GM19467 (cell line): ENCODE measurements around the gene PRDX5.

Experiments
- ATAC-seq: cut with Tn5 transposase; IDR thresholded peaks from one replicate; pipeline ENCODE4 v1.9.1; 2021; ENCODE audit warnings: mild to moderate bottlenecking, moderate library complexity; ENCODE audit not compliant: unreplicated experiment

PRDX5 gene

DNA sequence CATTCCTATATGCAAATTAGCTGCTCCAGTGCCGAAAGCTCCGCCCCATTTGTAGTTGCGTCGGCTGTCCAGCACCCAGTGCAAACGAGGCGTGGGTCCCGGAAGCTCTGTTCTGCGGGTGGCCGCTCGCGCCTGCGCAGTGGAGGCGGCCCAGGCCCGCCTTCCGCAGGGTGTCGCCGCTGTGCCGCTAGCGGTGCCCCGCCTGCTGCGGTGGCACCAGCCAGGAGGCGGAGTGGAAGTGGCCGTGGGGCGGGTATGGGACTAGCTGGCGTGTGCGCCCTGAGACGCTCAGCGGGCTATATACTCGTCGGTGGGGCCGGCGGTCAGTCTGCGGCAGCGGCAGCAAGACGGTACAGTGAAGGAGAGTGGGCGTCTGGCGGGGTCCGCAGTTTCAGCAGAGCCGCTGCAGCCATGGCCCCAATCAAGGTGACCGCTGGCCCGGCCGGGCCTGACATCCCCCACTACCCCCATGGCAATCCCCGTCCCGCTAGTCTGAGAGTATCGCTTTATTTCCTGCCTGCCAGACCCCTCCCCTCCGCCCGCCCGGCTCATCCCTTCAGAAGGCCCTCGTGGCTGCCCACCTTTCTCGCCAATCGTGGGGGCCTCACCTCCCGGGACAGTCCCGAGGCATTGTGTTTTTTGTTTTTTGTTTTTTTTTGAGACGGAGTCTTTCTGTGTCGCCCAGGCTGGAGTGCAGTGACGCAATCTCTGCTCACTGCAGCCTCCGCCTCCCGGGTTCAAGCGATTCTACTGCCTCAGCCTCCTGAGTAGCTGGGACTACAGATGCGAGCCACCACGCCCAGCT, at the start of gene PRDX5:
Gene PRDX5, plus strand, starts transcription at position 161 of the 805 bp plus-strand sequence. Its CDS starts 95 bp downstream, at position 256.
- peak; percentile 60 for ATAC-seq

DNA sequence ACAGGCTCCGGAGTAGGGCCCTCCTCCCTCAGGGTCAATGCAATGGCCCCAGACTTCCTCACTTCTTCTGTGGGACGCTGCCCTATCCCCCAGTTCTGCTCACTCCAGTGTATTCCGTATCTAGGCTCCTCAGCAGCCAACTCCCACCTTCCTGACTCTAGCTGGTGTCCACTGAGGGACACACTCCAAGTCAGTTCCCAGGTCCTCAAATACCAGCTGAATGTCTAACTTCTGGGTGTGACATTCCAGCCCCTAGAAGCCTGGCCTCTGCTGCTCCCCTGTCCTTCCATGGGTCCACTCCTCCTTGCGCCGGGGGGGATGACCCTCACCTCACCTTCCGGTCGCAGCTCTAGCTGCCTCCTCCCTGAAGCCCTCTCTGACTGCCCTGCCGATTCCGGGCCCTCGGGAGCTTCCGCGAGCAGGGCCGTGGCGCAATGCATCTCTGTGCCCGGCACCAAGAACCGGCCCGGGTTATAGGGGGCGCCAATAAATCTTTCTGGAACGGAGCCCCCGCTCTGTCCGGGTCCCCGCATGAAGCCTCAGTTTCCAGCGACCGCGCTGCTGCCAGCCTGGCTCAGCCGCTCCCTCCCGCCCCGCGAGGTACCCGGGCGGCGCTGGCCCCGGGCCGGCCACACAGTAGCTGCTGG, 48.9 kb upstream of the PRDX5 start:
- ATAC-seq = peak; percentile 21

DNA sequence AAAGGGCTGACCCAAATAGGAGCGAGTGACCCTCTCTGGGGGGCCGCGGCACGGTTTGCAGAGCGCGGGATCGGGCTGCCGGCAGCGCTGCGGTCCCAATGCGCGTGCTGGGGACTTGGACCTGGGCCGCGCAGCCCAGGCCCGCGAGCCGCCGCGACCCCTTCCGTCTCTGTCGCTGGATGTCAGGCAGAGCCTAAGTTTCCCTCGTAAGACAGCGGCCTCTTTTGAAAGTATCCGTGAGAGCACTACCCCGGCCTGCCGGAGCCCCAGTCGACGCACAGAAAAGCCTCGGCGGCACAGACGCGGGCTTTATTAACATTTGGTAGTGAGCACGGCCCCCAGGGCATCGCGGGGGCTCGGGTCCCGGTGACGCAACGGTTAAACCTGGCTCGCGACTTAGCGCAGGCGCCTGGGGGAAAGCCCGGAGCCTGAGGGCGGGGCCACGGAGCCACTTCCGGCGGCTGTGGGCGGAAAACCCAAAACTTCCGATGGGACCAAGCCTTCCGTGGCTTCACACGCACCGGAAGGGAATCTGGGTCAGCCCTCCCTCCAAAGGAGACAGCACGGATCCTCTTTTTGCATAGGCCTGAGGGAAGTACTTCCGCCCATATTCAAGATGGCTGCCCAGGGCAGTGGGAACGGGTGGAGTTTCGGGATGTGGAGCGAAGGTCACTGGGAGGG, 48.2 kb upstream of the PRDX5 start:
- peak; percentile 60 for ATAC-seq

DNA sequence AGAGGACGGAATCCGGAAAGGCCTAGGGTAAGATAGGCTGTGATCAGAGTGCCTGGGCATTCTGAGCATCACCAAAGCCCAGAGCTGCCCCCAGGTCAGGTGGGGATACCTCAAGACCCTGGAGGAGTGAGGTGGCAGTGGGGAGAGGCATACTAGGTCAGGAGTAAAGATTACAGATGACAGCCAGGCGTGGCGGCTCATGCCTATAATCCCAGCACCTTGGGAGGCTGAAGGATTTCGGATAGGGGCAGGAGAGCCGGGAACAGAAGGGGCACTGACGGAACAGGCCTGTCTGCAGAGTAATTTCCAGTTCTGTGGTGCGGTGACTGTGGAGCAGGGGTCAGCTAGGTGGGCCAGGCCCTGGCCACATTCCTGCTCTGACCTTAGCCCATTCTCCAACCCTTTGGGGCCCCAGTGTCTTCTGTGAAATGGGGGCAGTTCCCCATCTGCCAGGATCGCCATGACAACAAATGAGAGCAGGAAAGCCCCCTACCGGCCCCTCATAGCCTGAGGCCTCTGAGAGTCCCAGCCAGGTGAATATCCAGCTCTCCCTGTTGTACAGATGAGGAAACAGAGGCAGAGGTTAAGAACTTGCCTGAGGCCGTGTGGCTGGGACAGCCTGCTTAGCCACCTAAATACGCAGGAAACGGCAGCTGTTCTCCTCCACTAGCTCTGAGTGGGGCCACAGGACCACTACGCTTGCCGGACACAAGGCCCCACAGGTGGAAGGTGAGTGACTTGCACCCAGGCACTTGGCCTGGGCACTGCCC, 42.7 kb upstream of the PRDX5 start:
- no peak for ATAC-seq

DNA sequence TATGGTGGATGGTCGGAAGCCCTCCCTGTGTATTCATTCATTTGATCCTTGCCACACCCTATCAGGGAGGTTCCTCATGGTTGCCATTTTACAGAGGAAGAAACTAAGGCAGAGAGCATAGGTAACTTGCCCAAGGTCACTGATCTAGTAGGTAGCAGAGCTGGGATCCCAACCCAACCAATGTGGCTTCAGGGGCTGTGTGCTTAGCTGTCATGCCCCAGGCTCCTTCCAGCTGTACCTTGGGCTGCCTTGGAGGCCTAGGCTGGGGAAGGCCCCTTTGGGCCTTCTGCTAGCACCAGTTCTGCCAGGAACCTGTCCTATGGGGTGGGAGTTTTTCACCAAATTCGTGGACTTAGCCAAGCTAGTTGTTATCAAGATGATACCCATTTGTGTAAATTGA, 42.1 kb upstream of the PRDX5 start:
- ATAC-seq = no peak

DNA sequence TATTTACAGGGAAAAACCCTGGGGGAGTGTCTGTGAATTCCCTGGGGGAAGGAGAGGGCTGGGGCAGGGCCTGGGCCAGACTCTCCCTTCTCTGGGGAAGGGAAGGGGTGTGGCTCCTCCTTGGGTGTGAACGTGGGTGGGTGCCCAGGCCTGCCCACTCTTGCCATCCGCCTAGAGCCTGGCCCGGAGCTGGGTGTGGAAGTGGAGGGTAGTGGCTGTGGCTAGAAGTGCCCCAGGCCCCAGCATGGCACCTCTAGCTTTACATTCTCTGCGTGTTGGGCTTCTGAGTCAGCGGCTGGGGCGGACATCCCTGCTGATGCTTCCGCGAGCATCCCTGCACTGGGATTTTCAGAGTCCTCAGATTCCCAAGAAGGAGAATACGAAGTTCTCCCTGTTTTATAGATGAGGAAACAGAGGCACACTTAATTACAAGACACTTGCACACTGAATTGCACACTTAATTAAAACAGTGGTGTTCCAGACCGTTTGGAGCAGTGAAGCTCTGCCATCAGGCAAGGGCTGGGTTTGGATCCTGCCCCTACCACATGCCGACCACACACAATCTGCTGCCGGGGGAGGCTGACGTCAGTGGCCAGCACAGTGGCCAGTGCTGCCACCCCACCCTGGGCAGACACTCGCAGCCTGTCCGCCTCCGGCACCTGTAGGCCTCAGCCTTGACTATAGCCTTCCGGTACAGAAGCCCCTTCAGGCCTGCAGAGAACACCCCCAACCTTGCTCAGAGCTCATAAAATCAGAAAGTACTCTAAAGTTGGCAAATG, 41.1 kb upstream of the PRDX5 start:
- ATAC-seq = no peak

DNA sequence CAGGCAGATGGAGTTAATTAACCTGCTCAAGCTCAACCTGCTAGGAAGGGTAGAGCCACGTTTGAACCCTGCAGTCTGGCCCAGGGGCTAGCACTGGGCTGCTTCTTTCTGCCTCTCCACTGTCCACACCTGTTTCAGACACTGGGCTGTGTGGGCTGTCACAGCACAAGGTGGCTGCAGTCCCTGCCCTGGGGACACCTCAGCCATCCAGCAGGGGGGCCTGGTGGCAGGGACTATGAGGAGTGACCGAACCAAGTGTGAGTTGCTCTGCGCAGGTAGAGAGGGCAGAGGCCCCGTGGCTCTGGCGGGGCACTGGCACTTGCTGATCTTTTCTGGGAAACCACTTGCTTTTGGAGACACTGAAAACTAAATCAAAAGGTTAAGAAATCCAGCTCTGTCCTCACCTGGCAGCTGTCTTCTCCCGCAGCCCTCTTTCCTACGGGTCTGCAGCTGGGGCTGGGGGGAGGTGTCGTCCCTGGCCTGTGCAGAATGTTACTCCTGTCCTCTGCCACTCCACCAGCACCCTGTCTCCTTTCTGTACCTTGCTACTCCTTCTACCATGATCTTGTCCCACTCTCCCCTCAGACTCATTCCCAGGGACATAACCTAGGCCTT, 39.2 kb upstream of the PRDX5 start:
- ATAC-seq = no peak

DNA sequence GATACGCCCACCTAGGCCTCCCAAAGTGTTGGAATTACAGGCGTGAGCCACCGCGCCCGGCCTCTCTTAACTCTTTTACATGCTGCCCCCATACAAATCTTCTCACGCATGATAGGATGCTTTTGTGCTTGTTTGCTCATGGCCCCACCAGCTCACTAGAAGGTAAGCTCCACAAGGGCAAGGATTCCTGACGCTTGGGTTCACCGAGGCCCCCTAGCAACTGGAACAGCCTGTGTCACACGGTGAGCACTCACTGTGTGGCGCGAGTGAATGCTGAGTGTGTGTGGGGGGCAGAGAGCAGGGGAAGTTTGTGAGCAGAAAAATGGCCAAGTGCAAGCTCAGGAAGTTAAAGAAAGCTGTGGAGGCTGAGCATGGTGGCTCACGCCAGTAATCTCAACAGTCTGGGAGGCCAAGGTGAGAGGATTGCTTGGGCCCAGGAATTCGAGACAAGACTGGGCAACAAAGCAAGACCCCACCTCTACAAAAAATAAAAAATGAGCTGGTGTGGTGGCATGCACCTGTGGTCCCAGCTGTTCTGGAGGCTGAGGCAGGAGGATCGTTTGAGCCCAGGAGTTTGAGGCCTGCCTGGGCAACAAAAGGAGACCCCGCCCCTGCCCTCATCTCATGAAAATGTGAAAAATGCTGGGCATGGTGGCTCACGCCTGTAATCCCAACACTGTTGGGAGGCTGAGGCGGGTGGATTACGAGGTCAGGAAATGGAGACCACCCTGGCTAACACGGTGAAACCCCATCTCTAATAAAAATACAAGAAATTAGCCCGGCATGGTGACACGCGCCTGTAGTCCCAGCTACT, 35.8 kb upstream of the PRDX5 start:
- no peak for ATAC-seq

DNA sequence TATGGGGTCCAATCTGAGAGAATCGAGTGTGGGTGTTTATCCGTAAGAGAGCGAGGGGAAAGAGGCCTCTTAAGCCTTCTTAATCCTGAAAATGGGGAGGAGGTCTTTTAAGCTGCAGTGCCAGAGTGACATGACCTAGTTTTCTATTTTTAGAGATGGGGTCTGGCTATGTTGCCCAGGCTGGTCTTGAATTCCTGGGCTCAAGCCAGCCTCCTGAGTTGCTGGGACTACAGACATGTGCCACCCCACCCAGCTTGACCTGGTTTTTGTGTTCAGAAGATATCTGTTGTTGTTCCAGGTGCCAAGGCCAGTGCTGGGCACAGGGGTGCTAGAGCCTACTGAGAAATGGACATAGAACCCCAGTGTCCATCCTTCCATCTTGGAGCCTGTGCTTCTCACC, 34.8 kb upstream of the PRDX5 start:
- no peak for ATAC-seq

DNA sequence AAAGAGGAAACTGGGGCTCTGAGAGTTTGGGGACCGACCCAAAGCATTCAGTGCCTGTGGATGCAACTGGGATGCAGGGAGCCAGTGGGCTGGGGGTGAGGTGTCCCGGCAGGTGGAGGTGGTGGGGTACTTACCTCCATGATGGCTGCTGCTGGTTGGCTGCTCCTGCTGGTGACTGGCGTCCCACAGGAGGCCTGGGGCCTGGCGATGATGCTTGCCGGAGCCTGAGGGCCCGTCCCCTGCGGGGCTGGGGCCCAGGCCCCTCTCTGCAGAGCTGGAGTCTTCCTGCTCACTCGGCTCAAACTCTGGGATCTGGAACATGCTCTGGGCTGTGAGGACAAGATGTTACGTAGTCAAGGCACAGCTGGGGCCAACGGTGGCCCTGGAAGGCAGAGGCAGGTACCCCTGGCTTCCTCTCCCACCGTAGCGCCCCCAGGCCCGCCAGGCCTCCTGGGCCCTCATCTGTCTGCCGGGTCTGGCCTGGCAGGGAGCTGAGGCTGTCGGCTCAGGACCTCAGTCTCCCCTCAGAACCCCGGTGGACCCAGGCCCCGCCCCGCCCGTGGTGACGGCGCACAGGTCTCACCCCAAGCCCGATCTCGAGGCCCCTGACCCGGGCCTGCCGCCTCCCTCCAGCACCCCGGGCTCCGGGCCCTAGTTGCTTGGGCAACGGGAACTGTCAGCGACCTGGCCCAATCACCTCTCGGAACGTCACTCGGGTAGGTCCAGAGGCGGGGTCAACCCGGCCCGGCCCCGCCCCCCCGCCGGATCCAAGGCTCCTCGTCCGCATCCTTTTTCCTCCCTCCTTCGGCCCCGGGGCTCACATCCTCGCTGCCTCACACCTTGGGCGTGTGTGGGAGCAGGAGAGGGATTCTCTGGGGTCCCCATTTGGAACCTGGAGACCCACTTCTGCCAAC, 33.6 kb upstream of the PRDX5 start, which contains the start of gene BAD:
Gene BAD, minus strand, starts transcription at position 618 of the 914 bp plus-strand sequence. Its CDS starts 297 bp downstream, at position 321.
- peak; percentile 61 for ATAC-seq

DNA sequence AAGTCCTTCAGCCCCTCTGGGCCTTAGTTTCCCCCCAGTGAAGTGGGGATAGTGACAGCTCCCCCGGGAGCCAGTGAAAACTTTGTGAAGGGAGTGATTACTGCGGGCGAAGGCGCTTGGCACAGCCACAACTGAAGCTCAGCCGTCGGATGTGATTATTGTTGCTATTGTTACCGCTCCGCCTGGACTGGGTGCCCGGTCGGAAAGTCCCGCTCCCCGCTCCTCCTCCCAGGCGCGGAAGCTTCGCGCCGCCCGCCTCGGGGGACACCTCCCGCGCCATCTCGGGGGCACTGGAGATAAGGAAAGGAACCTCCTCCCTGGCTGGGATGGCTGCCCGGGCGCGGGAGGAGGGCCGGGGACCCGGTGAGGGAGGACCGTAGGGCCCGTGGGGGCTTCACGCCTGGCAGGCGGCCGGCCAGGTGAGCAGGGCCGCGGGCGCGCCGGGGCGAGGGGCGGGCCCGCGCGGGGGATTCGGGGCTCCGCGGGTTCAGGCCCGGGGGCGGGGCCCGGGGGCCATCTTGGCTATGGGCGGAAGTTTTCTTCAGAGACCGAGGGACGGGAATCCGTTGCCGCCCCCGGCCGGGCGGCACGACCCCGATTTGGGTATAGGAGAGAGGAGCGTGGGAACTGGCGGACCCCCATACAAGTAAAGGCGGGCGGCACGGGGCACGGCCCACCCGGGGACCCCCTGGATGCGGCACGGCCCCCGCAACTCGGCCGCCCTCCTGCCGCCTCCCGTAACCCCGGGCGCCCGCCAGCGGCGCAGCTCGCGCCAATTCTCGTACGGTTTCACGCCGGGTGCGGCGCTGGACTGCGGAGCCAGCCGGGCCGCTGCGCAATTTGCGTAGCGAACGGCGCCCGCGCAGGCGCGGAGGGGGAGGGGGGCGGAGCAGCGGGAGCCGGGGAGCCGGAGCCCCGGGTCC, 32.7 kb upstream of the PRDX5 start, which contains the start of gene GPR137:
Gene GPR137, plus strand, starts transcription at position 887 of the 923 bp plus-strand sequence. CDS start 677 bp downstream, outside the sequence.
- ATAC-seq = peak; percentile 47

DNA sequence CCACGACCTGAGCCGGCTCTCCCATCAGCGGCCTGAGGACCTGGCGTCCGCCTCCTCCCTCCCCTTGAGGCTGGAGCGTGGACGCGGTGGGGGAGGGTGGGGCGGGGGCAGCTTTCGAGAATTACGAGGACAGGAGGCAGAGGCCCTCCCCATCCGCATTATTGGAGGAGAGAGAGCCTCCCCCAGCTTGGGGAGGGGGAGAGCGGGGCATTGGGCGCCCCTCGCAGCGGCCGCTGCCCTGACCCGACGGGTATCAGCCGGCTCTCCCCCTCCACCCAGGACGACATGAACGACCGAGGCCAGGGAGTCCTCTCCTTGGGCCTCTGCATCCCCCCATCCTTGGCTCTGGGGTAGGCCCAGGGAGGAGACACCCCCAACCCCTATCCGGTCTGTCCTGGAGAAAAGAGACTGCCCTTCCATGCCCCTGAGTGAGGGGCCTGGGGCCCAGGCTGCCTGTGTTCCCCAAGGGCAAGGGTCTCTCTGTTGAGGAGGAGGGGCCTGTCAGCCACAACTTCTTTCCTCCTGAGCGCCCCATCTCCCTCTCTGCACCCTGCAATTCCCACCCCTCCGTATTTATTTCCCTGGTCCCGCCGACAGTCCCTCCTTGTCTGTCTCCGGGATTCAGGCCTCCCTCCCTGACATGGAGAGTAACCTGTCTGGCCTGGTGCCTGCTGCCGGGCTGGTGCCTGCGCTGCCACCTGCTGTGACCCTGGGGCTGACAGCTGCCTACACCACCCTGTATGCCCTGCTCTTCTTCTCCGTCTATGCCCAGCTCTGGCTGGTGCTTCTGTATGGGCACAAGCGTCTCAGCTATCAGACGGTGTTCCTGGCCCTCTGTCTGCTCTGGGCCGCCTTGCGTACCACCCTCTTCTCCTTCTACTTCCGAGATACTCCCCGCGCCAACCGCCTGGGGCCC, 31.8 kb upstream of the PRDX5 start:
- no peak for ATAC-seq

DNA sequence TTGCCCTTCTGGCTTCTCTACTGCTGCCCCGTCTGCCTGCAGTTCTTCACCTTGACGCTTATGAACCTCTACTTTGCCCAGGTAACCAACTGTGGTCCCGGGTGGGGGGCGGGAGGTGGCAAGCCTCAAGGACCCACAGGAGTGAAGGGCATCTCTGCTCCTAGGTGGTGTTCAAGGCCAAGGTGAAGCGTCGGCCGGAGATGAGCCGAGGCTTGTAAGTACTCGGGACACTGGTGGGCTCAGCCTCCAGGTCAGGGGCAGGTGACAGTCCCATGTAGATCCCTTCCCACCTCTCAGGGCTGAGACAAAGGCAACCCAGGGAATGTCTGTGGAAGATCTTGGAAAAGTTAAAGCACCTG, 31.1 kb upstream of the PRDX5 start:
- ATAC-seq = no peak

DNA sequence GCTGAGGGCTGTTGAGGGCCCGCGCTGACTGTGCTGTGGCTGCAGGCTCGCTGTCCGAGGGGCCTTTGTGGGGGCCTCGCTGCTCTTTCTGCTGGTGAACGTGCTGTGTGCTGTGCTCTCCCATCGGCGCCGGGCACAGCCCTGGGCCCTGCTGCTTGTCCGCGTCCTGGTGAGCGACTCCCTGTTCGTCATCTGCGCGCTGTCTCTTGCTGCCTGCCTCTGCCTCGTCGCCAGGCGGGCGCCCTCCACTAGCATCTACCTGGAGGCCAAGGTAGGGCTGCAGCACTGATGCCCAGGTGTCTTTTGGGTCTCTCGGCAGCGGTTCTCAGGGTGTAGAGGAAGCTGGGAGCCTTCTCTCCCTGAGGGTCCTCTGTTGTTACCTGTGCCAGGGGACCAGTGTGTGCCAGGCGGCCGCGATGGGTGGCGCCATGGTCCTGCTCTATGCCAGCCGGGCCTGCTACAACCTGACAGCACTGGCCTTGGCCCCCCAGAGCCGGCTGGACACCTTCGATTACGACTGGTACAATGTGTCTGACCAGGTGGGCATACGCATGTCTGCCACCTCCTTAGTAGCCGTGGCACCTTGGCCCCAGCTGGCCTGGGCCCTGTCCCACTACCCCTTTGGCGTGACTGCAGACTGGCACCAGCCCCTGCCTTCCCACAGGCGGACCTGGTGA, 30.1 kb upstream of the PRDX5 start:
- no peak for ATAC-seq

DNA sequence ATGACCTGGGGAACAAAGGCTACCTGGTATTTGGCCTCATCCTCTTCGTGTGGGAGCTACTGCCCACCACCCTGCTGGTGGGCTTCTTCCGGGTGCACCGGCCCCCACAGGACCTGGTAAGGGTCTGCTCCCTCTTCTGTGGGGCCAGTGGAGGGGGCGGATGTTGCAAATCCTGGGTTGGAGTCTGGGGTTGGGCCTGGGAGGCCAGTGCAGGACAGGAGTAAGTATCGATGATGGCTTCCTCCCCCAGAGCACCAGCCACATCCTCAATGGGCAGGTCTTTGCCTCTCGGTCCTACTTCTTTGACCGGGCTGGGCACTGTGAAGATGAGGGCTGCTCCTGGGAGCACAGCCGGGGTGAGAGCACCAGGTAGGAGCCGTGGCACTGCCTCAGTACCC, 29.6 kb upstream of the PRDX5 start:
- no peak for ATAC-seq
